ENCODE data around the gene PRPF19.

PRPF19 gene

GRCh38 chr11:60863550-60864521 lies 42.5 kb downstream of the PRPF19 start:
- no peak overlapping the region for H3K4me3 ChIP-seq (ENCODE audit: low read length)
- TF ChIP-seq ZNF274 (IDR thresholded peaks at IDR 0.05; ENCODE audit: low read depth, low read length): no peak

GRCh38 chr11:60862171-60862570 lies 44.2 kb downstream of the PRPF19 start:
- no peak for TF ChIP-seq ZNF274 (IDR thresholded peaks at IDR 0.05; ENCODE audit: low read depth, low read length)
- no peak overlapping the region for H3K4me3 ChIP-seq (ENCODE audit: low read length)

DNA sequence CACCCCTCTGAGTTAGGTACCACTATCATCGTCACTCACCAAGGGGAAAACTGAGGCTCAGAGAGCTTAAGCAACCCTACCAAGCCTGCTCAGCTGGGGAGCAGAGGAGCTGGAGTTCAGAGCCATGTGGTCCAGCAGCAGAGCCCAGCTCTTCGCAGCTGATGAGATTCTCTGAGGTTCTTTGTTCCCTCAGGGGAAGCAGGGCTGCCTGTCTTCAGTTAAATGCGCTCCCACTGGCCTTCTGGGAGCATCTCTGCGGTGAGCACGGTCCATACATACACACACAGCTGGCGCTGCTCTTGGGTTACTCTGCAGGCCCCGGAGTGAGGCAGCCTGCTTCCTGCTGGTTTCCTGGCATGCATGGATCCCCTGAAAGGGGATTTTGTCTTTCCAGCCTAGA lies 45.4 kb downstream of the PRPF19 start:
- no peak for TF ChIP-seq ZNF274 (IDR thresholded peaks at IDR 0.05; ENCODE audit: low read depth, low read length)
- H3K4me3 ChIP-seq (ENCODE audit: low read length): no peak overlapping the region

DNA sequence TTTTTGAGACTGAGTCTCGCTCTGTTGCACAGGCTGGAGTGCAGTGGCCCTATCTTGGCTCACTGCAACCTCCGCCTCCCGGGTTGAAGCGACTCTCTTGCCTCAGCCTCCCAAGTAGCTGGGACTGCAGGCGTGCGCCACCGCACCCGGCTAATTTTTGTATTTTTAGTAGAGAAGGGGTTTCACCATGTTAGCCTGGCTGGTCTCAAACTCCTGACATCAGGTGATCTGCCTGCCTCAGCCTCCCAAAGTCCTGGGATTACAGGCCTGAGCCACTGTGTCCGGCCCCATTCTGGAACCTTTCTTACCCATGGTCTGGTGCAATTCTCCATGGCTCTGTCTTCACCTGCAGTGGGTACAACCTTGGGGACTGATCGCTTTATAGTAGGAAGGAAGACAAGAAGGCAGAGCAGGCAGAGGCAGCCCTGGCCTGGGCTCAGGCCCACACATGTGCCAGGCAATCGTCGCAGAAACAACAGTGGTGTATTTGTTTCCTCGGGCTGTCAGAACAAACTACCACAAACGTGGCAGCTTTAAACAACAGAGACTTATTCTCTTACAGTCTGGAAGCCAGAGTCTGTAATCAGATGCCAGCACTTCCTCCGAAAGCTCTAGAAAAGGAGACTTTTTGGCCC lies 46.7 kb downstream of the PRPF19 start:
- TF ChIP-seq ZNF274 (IDR thresholded peaks at IDR 0.05; ENCODE audit: low read depth, low read length): no peak
- H3K4me3 ChIP-seq (ENCODE audit: low read length): no peak overlapping the region

DNA sequence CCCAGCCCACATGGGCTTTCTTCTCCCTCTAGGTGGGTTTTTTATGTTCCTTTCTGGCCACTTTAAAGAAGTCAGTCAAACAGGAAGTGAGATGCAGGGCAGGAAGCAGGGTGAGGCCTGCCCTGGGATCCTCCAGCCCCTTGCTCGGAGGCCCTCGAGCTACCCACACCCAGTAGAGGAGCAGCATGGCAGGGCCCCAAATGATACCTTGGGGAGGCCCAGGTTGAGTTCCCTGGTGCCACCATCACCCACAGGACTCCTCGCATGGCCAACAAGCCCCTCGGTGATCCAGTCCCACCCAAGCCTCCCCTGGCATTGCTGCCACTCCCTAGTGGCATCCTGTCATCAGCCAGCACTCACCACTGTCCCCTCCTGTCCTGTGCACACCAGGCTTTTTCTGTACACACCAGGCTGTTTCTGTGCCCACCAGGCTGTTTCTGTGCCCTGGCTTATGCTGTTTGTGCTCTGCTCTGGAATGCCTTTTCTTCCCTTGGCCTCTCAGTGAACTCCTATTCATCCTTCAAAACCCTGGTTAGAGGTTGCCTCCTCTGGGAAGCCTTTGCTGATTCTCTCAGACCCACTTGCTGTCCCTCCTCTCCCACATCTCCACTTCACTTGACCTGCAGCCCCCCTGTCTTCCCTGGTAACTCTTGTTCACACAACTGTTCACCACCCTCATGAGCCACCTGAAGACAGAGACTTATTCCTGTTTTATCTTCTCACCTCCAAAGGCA lies 47.5 kb downstream of the PRPF19 start:
- TF ChIP-seq ZNF274 (IDR thresholded peaks at IDR 0.05; ENCODE audit: low read depth, low read length): no peak
- H3K4me3 ChIP-seq (ENCODE audit: low read length): no peak overlapping the region

DNA sequence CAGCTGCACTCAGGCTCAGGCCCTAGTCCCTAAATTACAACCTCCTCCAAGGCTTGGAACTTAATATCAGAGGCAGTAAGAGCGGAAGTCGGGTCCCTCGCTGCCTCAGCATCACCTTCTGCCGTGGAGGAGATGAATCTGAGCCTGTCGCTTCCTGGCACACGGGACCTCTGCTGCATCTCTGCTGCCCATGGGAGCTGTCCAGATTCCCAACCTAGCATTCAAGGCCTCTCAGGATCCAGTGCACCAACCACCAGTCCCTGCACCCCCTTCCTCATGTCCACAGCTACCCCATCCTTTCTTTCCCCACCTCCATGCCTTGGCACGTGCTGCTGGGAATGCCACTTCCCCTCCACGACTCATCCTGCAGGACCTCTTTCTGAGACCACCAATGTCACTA lies 48.1 kb downstream of the PRPF19 start:
- no peak for TF ChIP-seq ZNF274 (IDR thresholded peaks at IDR 0.05; ENCODE audit: low read depth, low read length)
- no peak overlapping the region for H3K4me3 ChIP-seq (ENCODE audit: low read length)

DNA sequence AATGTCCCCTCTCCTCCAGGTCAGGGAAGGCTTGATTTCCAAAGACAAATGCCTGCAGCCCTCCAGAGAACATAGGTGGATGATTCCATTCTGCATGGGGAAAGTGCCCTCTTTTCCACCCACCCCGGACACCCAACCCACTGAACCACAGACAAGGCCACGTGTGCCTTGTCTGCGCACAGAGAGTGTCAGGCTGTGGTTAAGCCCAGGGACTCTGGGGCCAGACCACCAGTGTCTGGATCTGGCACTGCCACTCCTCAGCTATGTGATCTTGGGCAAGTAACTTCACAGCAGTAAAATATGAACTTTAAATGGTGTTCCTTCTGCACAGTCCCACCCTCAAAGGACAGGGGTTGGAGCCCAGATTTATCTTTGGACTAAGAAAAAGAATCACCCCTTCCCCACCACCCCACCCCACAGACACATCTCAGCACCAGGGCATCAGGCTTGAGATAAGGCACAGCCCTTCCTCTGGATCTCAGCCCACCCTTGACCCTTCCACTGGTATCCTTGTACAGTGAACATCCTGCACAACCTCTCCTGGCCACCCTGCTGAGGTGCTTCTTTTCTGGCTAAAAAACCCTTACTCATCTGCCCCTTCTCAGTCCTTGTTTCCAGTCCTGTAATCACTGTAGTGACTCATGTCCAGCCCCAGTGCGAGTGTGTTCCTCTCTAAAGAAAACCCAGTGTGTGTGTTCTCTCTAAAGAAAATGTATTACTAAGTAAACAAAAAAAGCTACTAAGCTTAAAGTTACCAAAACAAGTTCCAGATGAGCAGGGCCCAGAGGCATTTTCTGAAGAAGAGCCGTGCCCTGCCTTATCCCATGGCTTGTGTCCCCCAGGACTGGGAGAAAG lies 48.8 kb downstream of the PRPF19 start:
- no peak overlapping the region for H3K4me3 ChIP-seq (ENCODE audit: low read length)
- TF ChIP-seq ZNF274 (IDR thresholded peaks at IDR 0.05; ENCODE audit: low read depth, low read length): no peak

GRCh38 chr11:60855726-60856633 lies 50.4 kb downstream of the PRPF19 start, which contains the start of gene PTGDR2:
PTGDR2 (minus strand) TSS chr11:60855950; CDS start chr11:60853722, 2,228 bp downstream.
- H3K4me3 ChIP-seq (ENCODE audit: low read length): no peak within 1 kb of the TSS
- TF ChIP-seq ZNF274 (IDR thresholded peaks at IDR 0.05; ENCODE audit: low read depth, low read length): no peak

DNA sequence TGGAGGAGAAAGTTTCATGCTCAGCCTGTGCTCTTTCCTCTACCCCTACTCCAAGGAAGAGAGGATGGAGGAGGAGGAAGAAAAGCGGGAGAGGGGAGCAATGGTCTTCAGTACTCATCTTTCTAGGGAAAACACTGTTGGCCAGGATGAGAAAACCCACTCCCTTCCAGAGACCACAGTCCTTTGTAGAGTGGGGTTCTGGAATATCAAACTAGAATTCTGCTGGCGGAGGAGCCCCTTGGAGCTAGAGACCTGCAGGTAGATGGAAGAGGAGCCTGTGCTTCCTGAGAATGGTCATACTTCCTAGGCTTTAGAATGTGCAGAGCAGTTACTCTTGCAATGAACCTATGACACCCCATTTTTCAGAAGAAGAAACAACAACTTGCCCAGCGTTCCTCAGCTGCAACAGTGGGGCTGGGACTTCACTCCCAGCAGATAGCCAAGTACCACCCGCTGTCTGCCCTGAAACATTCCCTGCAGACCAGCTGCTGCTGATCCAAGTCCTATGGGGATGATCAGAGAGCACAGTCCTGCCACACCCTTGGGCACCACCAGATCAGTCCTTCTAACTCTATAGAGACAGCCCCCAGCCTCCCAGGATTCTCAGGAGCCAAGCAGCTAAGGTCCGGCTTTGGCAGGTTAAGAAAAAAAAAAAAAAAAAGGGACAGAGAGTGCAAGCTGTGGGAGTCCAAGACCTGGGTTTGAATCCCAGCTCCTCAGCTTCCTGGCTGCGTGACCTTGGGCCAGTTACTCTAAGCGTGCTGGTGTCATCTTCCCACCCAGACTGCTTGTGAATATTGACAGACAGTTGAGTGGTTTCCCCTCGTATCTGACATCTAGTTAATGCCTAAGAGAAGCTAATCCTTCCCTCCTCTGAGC lies 51.3 kb downstream of the PRPF19 start:
- H3K4me3 ChIP-seq (ENCODE audit: low read length): no peak overlapping the region
- TF ChIP-seq ZNF274 (IDR thresholded peaks at IDR 0.05; ENCODE audit: low read depth, low read length): no peak

- no peak for TF ChIP-seq ZNF274 (IDR thresholded peaks at IDR 0.05; ENCODE audit: low read depth, low read length)
Measured at GRCh38 chr11:60854140-60854846, 52.1 kb downstream of the PRPF19 start.

More at GRCh38 chr11:60854140-60854846, 52.1 kb downstream of the PRPF19 start:
- no peak overlapping the region for H3K4me3 ChIP-seq (ENCODE audit: low read length)
